Upper lobe of left lung (tissue), 6 donors: Measurements from ENCODE around the gene LMO4. TPM values are rescaled to one million over a fixed set of nuclear protein-coding genes. Genes with fewer than 3 reads are reported as not detected.

ENCODE experiments used
- ATAC-seq, 2 donors: fragments of 200-7000 bp; cut with Tn5 transposase; one replicate each; pipeline ENCODE4 v1.9.1; 2022; ENCODE audit warnings: mild to moderate bottlenecking in 2 of 2, moderate library complexity in 2 of 2; ENCODE audit not compliant: low FRiP score in 2 of 2
- DNase-seq, 2 donors: peaks; one replicate each; pipeline ENCODE4 v3.0.0-alpha.2; 2019 to 2020
- H3K27ac ChIP-seq, 4 donors: fragments of 200-600 bp; sonication (generic); one replicate each; pipeline ENCODE4 v1.5.1; 2016 to 2019
- H3K27me3 ChIP-seq, 4 donors: fragments of 200-600 bp; sonication (generic); one replicate each; pipeline ENCODE4 v1.5.1; 2017 to 2019
- H3K36me3 ChIP-seq, 4 donors: fragments of 200-600 bp; sonication (generic); one replicate each; pipeline ENCODE4 v1.5.1; 2016 to 2019
- H3K4me1 ChIP-seq, 4 donors: fragments of 200-600 bp; sonication (generic); one replicate each; pipeline ENCODE4 v1.5.1; 2018 to 2019
- H3K4me3 ChIP-seq, 4 donors: fragments of 200-600 bp; sonication (generic); one replicate each; pipeline ENCODE4 v1.5.1; 2017 to 2019; ENCODE audit warnings: mild to moderate bottlenecking in 2 of 4, moderate library complexity in 1 of 4
- H3K9me3 ChIP-seq, 4 donors: fragments of 200-600 bp; sonication (generic); one replicate each; pipeline ENCODE4 v1.5.1; 2018 to 2019
- CTCF ChIP-seq, 6 experiments: fragments of 450-650 bp in 4 of 6; fragments of 200-600 bp in 2 of 6; sonication (generic) in 2 of 6; IDR thresholded peaks; one replicate each; pipeline ENCODE4 v1.5.1; 2016 to 2019; ENCODE audit warnings: antibody characterized with exemption in 6 of 6
- EP300 ChIP-seq, 4 donors: sonication (generic); formaldehyde crosslinking; IDR thresholded peaks; one replicate each; pipeline ENCODE4 v1.5.1; 2017; ENCODE audit warnings: antibody characterized with exemption in 4 of 4, control low read depth in 2 of 4
- POLR2A ChIP-seq, 4 donors: fragments of 450-650 bp; IDR thresholded peaks; one replicate each; pipeline ENCODE4 v1.5.1; 2016 to 2017; ENCODE audit warnings: antibody characterized with exemption in 4 of 4, mild to moderate bottlenecking in 2 of 4
- POLR2AphosphoS5 ChIP-seq, 2 donors: sonication (generic); formaldehyde crosslinking; IDR thresholded peaks; one replicate each; pipeline ENCODE4 v1.5.1; 2017; ENCODE audit warnings: antibody characterized with exemption in 2 of 2
- WGBS, 2 donors: methylation state at CpG; one replicate each; pipeline ENCODE4 v1.1.5; 2017 to 2018; 5-methylcytosine and 5-hydroxymethylcytosine counted together
- total RNA-seq, 6 donors: library from RNA; depleted of rRNA in 4 of 6; stranded (reverse); fragments of >200 nt in 4 of 6; gene quantifications; one replicate each; pipeline versions ENCODE4 v1.1.0 to v1.2.1, GENCODE V29; 2016 to 2021
- donor health status: DM: no; HTN: no; CAD: no; lungs with moderate emphysema.
- donor health status: DM: no; HTN: yes; CAD: no; lungs with severe emphysema.

LMO4 gene
- total RNA-seq, 6 donors from 2014 or later, result 23.7 to 54.4 (median 42.4) TPM

- TF ChIP-seq POLR2A (IDR thresholded peaks at IDR 0.05) (no peak), POLR2AphosphoS5 (IDR thresholded peaks at IDR 0.05) (no peak)
- Histone ChIP-seq H3K27ac (no peak overlapping the region), H3K4me1 (no peaks in the 10 kb centered on the region), H3K36me3 (no peaks in the 10 kb centered on the region), H3K4me3 (no peak overlapping the region), H3K27me3 (no peaks in the 10 kb centered on the region), H3K9me3 (peaks cover 0 to 2% (median 0%) of the 10 kb centered on the region in 4 donors)
- WGBS, 2 donors, result 80 to 89% methylated on average over 9 of the region's 9 CpGs
- ATAC-seq, result no peak
- no peak for DNase-seq
Observed at GRCh38 chr1:87394513-87394912, 65.8 kb downstream of the LMO4 start.

DNA sequence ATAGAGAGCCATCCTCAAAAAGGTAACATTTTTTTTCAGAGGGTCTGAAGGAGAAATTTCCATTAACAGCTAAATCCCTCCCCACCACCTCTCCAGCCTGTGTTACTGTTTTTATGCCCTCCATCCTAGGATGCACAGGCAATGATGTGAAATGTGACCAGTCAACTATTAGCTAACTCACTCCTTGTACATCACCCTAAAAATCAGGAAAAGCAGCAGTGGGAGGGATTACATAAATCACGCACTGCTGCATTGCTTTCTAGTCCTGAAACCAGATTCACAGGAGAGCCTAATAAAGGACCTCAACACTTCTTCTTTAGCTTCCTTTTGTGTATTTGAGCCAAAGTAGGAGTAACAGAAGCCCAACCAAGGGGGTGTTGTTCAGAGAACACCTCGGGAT is 66.3 kb downstream of the LMO4 start:
- H3K27ac ChIP-seq, result no peak overlapping the region
- no peak overlapping the region for H3K4me3 ChIP-seq
- H3K9me3 ChIP-seq, result no peaks in the 10 kb centered on the region
- H3K27me3 ChIP-seq, result no peaks in the 10 kb centered on the region
- no peaks in the 10 kb centered on the region for H3K4me1 ChIP-seq
- ATAC-seq (no peak), DNase-seq (no peak)
- no peaks in the 10 kb centered on the region for H3K36me3 ChIP-seq
- WGBS, 2 donors, result 89 to 91% methylated on average over 2 of the region's 2 CpGs
- TF ChIP-seq POLR2A (IDR thresholded peaks at IDR 0.05) (no peak), EP300 (IDR thresholded peaks at IDR 0.05) (no peak), CTCF (IDR thresholded peaks at IDR 0.05) (no peak), POLR2AphosphoS5 (IDR thresholded peaks at IDR 0.05) (no peak)
